ENCODE results near the gene JDP2. TPM values are rescaled to one million over a fixed set of nuclear protein-coding genes. Genes with fewer than 3 reads are reported as not detected.
"Not testable (repeated sequence)": the region's sequence is repeated elsewhere in the genome, so short reads cannot be mapped to it uniquely, and the experiment has no call there.

The JDP2 gene
- total and polyA plus RNA-seq, 2 of the 4 experiments (the other 2 are of a cell fraction), result 35.7 to 38.4 TPM

DNA sequence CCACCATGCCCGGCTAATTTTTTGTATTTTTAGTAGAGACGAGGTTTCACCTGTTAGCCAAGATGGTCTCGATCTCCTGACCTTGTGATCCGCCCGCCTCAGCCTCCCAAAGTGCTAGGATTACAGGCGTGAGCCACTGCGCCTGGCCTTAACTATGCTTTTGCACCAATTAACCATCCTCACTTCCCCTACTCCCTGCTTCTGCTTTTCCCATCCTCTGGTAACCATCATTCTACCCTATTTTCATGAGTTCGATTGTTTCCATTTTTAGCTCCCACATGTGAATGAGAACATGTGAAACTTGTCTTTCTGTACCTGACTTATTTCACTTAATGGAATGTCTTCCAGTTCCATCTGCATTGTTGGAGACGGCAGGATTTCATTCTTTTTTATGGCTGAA is 44.6 kb upstream of the JDP2 start:
- H2BK5ac ChIP-seq (ENCODE audit: low read depth, low read length, poor library complexity, severe bottlenecking); H3K14ac ChIP-seq (replicated peaks; ENCODE audit: low read depth, low read length); H3K9ac ChIP-seq (ENCODE audit: low read depth, low read length); H3K56ac ChIP-seq (ENCODE audit: extremely low read depth, insufficient read depth, low read length); H3K23ac ChIP-seq (ENCODE audit: low read depth, low read length); DNase-seq; H2AK5ac ChIP-seq (ENCODE audit: low read depth, low read length); H2AFZ ChIP-seq (replicated peaks; ENCODE audit: low read length, poor library complexity); H3K4me1 ChIP-seq (ENCODE audit: control insufficient read depth, insufficient read depth, low read length); H3K36me3 ChIP-seq (ENCODE audit: control insufficient read depth, insufficient read depth, low read length); H3K4ac ChIP-seq (ENCODE audit: low read depth, low read length); H3K4me2 ChIP-seq (ENCODE audit: low read depth, low read length); BruUV-seq (replicated peaks); intact Hi-C loops (cut with micrococcal nuclease); ATAC-seq (ENCODE audit: low read depth); H2BK20ac ChIP-seq (ENCODE audit: low read depth, low read length); H2AK9ac ChIP-seq (replicated peaks; ENCODE audit: low read depth, low read length, poor library complexity); H2BK120ac ChIP-seq (ENCODE audit: low read depth, low read length); H3K9me1 ChIP-seq (ENCODE audit: insufficient read depth, low read length); H3K27ac ChIP-seq (ENCODE audit: insufficient read depth, low read length); H3K79me1 ChIP-seq (ENCODE audit: low read depth in 1 of 2, low read length in 2 of 2); dilution Hi-C loops (cut with HindIII; ENCODE audit: low sequenced_read_pairs, unreplicated experiment); H4K20me1 ChIP-seq (ENCODE audit: insufficient read depth, low read length); H2BK15ac ChIP-seq (ENCODE audit: low read depth, low read length); H3K4me3 ChIP-seq (ENCODE audit: insufficient read depth, low read depth, low read length); H3K9me3 ChIP-seq (ENCODE audit: control insufficient read depth, insufficient read depth, low read length); CTCF ChIA-PET; POLR2A ChIA-PET (ENCODE audit: unreplicated experiment); in situ Hi-C loops (cut with MboI; ENCODE audit: low sequenced_read_pairs); H4K8ac ChIP-seq (ENCODE audit: low read depth in 2 of 2, low read length in 2 of 2); H4K91ac ChIP-seq (ENCODE audit: insufficient read depth, low read depth, low read length); H3K18ac ChIP-seq (ENCODE audit: low read depth, low read length); H4K5ac ChIP-seq (ENCODE audit: low read depth, low read length): not testable (repeated sequence)
- 97% methylated on average over 5 of the region's 9 CpGs; no CpG with 5 or more reads in 1 of the 2 experiments for WGBS, 2 experiments (ENCODE audit: extremely low coverage in 2 of 2, insufficient read length in 1 of 2)
- peaks cover 23% of the 10 kb centered on the region for H3K27me3 ChIP-seq (ENCODE audit: control insufficient read depth, insufficient read depth, low read length)
